Right lung (tissue), 5 donors: ENCODE measurements around the gene VPS29. TPM values are rescaled to one million over a fixed set of nuclear protein-coding genes. Genes with fewer than 3 reads are reported as not detected.
"Not testable (repeated sequence)": the region's sequence is repeated elsewhere in the genome, so short reads cannot be mapped to it uniquely, and the experiment has no call there.

Experiments used
- DNase-seq, 2 donors: peaks; one replicate each; pipeline ENCODE4 v3.0.0-alpha.2; 2013
- polyA plus RNA-seq, 5 donors: library from polyadenylated mRNA; unstranded; fragments of 120-200 nt; gene quantifications; one replicate each; pipeline versions ENCODE4 v1.2.1 to v1.2.3, GENCODE V29; 2013; ENCODE audit warnings: inconsistent platforms in 1 of 5, low replicate concordance in 1 of 5; ENCODE audit not compliant: insufficient read length in 5 of 5, insufficient read depth in 1 of 5

Gene VPS29
- polyA plus RNA-seq, 5 donors = 112 to 175 (median 143) TPM

- no peak for DNase-seq
These were observed 29.9 kb upstream of the VPS29 start for GRCh38 chr12:110531741-110532333.

GRCh38 chr12:110530511-110530910, 28.6 kb upstream of the VPS29 start:
- DNase-seq = no peak

- no peak for DNase-seq
These were observed 26.4 kb upstream of the VPS29 start for GRCh38 chr12:110528277-110528839.

- DNase-seq = not testable (repeated sequence)
These were observed 19.2 kb upstream of the VPS29 start for GRCh38 chr12:110520876-110521712.

GRCh38 chr12:110518014-110518413, 16.1 kb upstream of the VPS29 start:
- DNase-seq = not testable (repeated sequence)

GRCh38 chr12:110516995-110517394, 15.1 kb upstream of the VPS29 start:
- DNase-seq = no peak

GRCh38 chr12:110514363-110514762, 12.5 kb upstream of the VPS29 start:
- no peak for DNase-seq

- DNase-seq = no peak
These were observed 11.9 kb upstream of the VPS29 start for GRCh38 chr12:110513842-110514241.

GRCh38 chr12:110508071-110508586, 6.2 kb upstream of the VPS29 start:
- no peak for DNase-seq

GRCh38 chr12:110505332-110505731, 3.4 kb upstream of the VPS29 start:
- DNase-seq = no peak

- no peak for DNase-seq
These were observed 1.5 kb upstream of the VPS29 start for GRCh38 chr12:110503432-110503831.

GRCh38 chr12:110501399-110501751, 536 bp downstream of the VPS29 start:
- peak in 1 of 2 donors; percentile 9 for DNase-seq

GRCh38 chr12:110498984-110499706, 2.8 kb downstream of the VPS29 start:
- DNase-seq = no peak

GRCh38 chr12:110475426-110475825, 26.5 kb downstream of the VPS29 start:
- no peak for DNase-seq

GRCh38 chr12:110468214-110469048, 33.5 kb downstream of the VPS29 start, which contains the start of the genes FAM216A and GPN3:
Gene FAM216A, plus strand, starts transcription at chr12:110468845. Its CDS starts 31 bp downstream, at chr12:110468876.
Gene GPN3, minus strand, starts transcription at chr12:110468257. Its CDS starts 54 bp downstream, at chr12:110468203.
- peak; percentile 96 to 98 for DNase-seq

GRCh38 chr12:110467847-110468213, 34.1 kb downstream of the VPS29 start:
- no peak for DNase-seq

- DNase-seq = no peak
These were observed 35.1 kb downstream of the VPS29 start for GRCh38 chr12:110466791-110467190.

- not testable (repeated sequence) for DNase-seq
These were observed 36.1 kb downstream of the VPS29 start for GRCh38 chr12:110465765-110466164.

GRCh38 chr12:110465024-110465423, 36.9 kb downstream of the VPS29 start:
- no peak for DNase-seq

GRCh38 chr12:110461189-110461588, 40.7 kb downstream of the VPS29 start:
- not testable (repeated sequence) for DNase-seq

GRCh38 chr12:110458756-110459155, 43.2 kb downstream of the VPS29 start:
- no peak for DNase-seq
